Measurements from ENCODE around the gene FRMD8. TPM values are rescaled to one million over a fixed set of nuclear protein-coding genes. Genes with fewer than 3 reads are reported as not detected.

FRMD8 gene
- total RNA-seq, 6 donors from 2014 or later = 31.4 to 77.5 (median 45.8) TPM

GRCh38 chr11:65390996-65391395 lies 4.6 kb downstream of the FRMD8 start:
- 33 to 66% methylated on average over 1 to 9 of the region's 9 CpGs for WGBS, 2 donors
- TF ChIP-seq POLR2AphosphoS5 (IDR thresholded peaks at IDR 0.05) (peak; percentile 60 to 67), POLR2A (IDR thresholded peaks at IDR 0.05) (no peak), EP300 (IDR thresholded peaks at IDR 0.05) (no peak), CTCF (IDR thresholded peaks at IDR 0.05) (peak in 4 of 6 experiments; percentile 22 to 30 (median 28))
- no peak for ATAC-seq (ENCODE audit: low FRiP score in 2 of 2)
- Histone ChIP-seq H3K27ac (peak overlapping the region; percentile 75 to 98 (median 88)), H3K27me3 (no peaks in the 10 kb centered on the region), H3K4me3 (peak overlapping the region in 2 of 4 donors; percentile 16 to 26), H3K36me3 (peaks cover 0 to 60% (median 37%) of the 10 kb centered on the region in 4 donors), H3K9me3 (no peaks in the 10 kb centered on the region), H3K4me1 (peaks cover 53 to 66% (median 55%) of the 10 kb centered on the region in 4 donors)
- no peak for DNase-seq

- Histone ChIP-seq H3K4me3 (no peak overlapping the region), H3K27me3 (no peaks in the 10 kb centered on the region), H3K9me3 (no peaks in the 10 kb centered on the region), H3K27ac (peak overlapping the region in 3 of 4 donors; percentile 79 to 98 (median 97)), H3K4me1 (peaks cover 45 to 56% (median 49%) of the 10 kb centered on the region in 4 donors), H3K36me3 (peaks cover 4 to 73% (median 49%) of the 10 kb centered on the region in 4 donors)
- TF ChIP-seq POLR2A (IDR thresholded peaks at IDR 0.05) (no peak), EP300 (IDR thresholded peaks at IDR 0.05) (no peak), CTCF (IDR thresholded peaks at IDR 0.05) (no peak), POLR2AphosphoS5 (IDR thresholded peaks at IDR 0.05) (no peak)
- DNase-seq = no peak
- ATAC-seq (ENCODE audit: low FRiP score in 2 of 2) = no peak
- WGBS, 2 donors = 86 to 89% methylated on average over 9 to 13 of the region's 13 CpGs
These were observed 5.9 kb downstream of the FRMD8 start for GRCh38 chr11:65392186-65392829.

- 95 to 97% methylated on average over 4 to 5 of the region's 5 CpGs for WGBS, 2 donors
- ATAC-seq (ENCODE audit: low FRiP score in 2 of 2) (no peak), DNase-seq (no peak)
- Histone ChIP-seq H3K36me3 (peaks cover 4 to 79% (median 55%) of the 10 kb centered on the region in 4 donors), H3K27ac (peak overlapping the region in 2 of 4 donors; percentile 97 to 98), H3K9me3 (no peaks in the 10 kb centered on the region), H3K4me3 (no peak overlapping the region), H3K27me3 (no peaks in the 10 kb centered on the region), H3K4me1 (peaks cover 39 to 50% (median 43%) of the 10 kb centered on the region in 4 donors)
- TF ChIP-seq POLR2A (IDR thresholded peaks at IDR 0.05) = no peak
- TF ChIP-seq EP300 (IDR thresholded peaks at IDR 0.05) = no peak
- no peak for TF ChIP-seq POLR2AphosphoS5 (IDR thresholded peaks at IDR 0.05)
- no peak for TF ChIP-seq CTCF (IDR thresholded peaks at IDR 0.05)
These were observed 6.5 kb downstream of the FRMD8 start for GRCh38 chr11:65392899-65393298.

- H3K36me3 ChIP-seq = peaks cover 7 to 81% (median 62%) of the 10 kb centered on the region in 4 donors
- H3K4me3 ChIP-seq = no peak overlapping the region
- ATAC-seq (ENCODE audit: low FRiP score in 2 of 2) = no peak
- peaks cover 32 to 43% (median 36%) of the 10 kb centered on the region in 4 donors for H3K4me1 ChIP-seq
- peak overlapping the region in 1 of 4 donors; percentile 97 for H3K27ac ChIP-seq
- TF ChIP-seq POLR2A (IDR thresholded peaks at IDR 0.05) (no peak), POLR2AphosphoS5 (IDR thresholded peaks at IDR 0.05) (no peak), CTCF (IDR thresholded peaks at IDR 0.05) (no peak), EP300 (IDR thresholded peaks at IDR 0.05) (no peak)
- peak in 1 of 2 donors; percentile 64 for DNase-seq
- no peaks in the 10 kb centered on the region for H3K27me3 ChIP-seq
- H3K9me3 ChIP-seq = no peaks in the 10 kb centered on the region
- 89 to 91% methylated on average over 3 to 15 of the region's 17 CpGs for WGBS, 2 donors
These were observed 7.2 kb downstream of the FRMD8 start for GRCh38 chr11:65393513-65394079.
